Parathyroid adenoma (tissue), 2 donors: Measurements from ENCODE around the gene OR52R1.
"Not testable (repeated sequence)": the region's sequence is repeated elsewhere in the genome, so short reads cannot be mapped to it uniquely, and the experiment has no call there.

Experiments
- H2AFZ ChIP-seq: fragments of 300-600 bp; sonication (generic); one replicate; pipeline ENCODE4 v1.7.0; 2017; ENCODE audit warnings: antibody characterized with exemption, mild to moderate bottlenecking
- H3K27ac ChIP-seq: fragments of 300-600 bp; sonication (generic); one replicate; pipeline ENCODE4 v1.7.0; 2017
- H3K27me3 ChIP-seq: fragments of 300-600 bp; sonication (generic); one replicate; pipeline ENCODE4 v1.7.0; 2017; ENCODE audit warnings: low read length; ENCODE audit not compliant: control insufficient read depth, insufficient read depth
- H3K36me3 ChIP-seq: fragments of 300-600 bp; sonication (generic); one replicate; pipeline ENCODE4 v1.7.0; 2017; ENCODE audit warnings: low read length; ENCODE audit not compliant: control insufficient read depth, insufficient read depth
- H3K4me1 ChIP-seq: fragments of 300-600 bp; sonication (generic); one replicate; pipeline ENCODE4 v1.7.0; 2017; ENCODE audit warnings: control low read depth
- H3K4me2 ChIP-seq: fragments of 300-600 bp; sonication (generic); one replicate; pipeline ENCODE4 v1.7.0; 2017; ENCODE audit warnings: low read length
- H3K4me3 ChIP-seq: fragments of 300-600 bp; sonication (generic); one replicate; pipeline ENCODE4 v1.7.0; 2017; ENCODE audit warnings: low read depth, low read length
- H3K79me2 ChIP-seq: fragments of 300-600 bp; sonication (generic); one replicate; pipeline ENCODE4 v1.7.0; 2017; ENCODE audit warnings: control low read depth
- H3K9ac ChIP-seq: fragments of 300-600 bp; sonication (generic); one replicate; pipeline ENCODE4 v1.7.0; 2017; ENCODE audit warnings: mild to moderate bottlenecking
- H3K9me3 ChIP-seq: fragments of 300-600 bp; sonication (generic); one replicate; pipeline ENCODE4 v1.7.0; 2017; ENCODE audit warnings: low read length; ENCODE audit not compliant: control insufficient read depth
- TF ChIP-seq, protein P1 (sequence below): fragments of 300-600 bp; sonication (generic); IDR thresholded peaks from one replicate; pipeline ENCODE4 v1.7.0; 2017; ENCODE audit warnings: antibody characterized with exemption, mild to moderate bottlenecking
- donor health status: primary hyperparathyroidism.

OR52R1 gene

DNA sequence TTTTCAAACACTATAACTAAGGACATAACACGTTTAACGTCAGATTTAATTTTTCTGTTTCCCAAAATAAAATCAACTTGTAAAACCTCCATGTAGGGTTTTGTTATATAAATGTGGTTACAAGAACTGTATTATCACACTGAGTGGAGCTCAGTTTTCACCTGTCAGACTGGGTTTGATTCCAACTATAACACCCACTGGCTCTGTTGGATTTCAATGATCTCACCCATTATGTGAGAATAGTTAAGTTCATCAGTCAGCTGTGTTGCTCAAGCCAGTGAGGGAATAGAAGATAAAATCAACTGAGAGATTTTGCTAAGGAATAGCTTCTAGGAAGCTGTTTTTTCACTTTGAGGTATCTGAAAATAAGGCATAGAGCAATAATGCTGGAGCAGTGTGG lies 5.1 kb upstream of the OR52R1 start:
- Histone ChIP-seq H3K9ac (no peak overlapping the region), H3K36me3 (no peaks in the 10 kb centered on the region), H3K9me3 (no peaks in the 10 kb centered on the region), H3K27me3 (no peaks in the 10 kb centered on the region), H3K4me2 (no peak overlapping the region), H3K79me2 (no peaks in the 10 kb centered on the region), H3K27ac (no peak overlapping the region), H2AFZ (no peak overlapping the region), H3K4me1 (no peaks in the 10 kb centered on the region), H3K4me3 (no peak overlapping the region)
- TF ChIP-seq, protein P1, sequence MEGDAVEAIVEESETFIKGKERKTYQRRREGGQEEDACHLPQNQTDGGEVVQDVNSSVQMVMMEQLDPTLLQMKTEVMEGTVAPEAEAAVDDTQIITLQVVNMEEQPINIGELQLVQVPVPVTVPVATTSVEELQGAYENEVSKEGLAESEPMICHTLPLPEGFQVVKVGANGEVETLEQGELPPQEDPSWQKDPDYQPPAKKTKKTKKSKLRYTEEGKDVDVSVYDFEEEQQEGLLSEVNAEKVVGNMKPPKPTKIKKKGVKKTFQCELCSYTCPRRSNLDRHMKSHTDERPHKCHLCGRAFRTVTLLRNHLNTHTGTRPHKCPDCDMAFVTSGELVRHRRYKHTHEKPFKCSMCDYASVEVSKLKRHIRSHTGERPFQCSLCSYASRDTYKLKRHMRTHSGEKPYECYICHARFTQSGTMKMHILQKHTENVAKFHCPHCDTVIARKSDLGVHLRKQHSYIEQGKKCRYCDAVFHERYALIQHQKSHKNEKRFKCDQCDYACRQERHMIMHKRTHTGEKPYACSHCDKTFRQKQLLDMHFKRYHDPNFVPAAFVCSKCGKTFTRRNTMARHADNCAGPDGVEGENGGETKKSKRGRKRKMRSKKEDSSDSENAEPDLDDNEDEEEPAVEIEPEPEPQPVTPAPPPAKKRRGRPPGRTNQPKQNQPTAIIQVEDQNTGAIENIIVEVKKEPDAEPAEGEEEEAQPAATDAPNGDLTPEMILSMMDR = no peak

DNA sequence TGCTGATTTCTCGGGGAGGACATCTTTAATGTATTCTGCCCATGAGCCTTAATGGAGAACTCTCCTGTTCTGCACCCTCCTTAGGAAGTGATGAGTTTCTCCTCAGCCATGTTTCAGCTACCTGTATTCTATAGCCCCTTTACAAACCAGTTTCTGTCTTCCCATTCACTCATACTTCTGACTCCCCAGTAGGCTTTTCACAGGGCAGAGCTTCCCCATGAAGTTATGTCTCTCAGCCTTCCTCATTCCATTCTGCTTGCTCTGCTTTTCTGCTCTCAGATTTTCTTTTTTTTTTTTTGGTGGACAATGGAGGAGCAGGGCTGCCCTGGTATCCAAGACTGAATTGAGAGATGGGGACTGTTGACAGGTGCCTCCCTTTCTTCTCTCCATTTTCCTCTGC lies 4.3 kb upstream of the OR52R1 start:
- no peak overlapping the region for H3K4me3 ChIP-seq
- TF ChIP-seq, protein P1 = no peak

DNA sequence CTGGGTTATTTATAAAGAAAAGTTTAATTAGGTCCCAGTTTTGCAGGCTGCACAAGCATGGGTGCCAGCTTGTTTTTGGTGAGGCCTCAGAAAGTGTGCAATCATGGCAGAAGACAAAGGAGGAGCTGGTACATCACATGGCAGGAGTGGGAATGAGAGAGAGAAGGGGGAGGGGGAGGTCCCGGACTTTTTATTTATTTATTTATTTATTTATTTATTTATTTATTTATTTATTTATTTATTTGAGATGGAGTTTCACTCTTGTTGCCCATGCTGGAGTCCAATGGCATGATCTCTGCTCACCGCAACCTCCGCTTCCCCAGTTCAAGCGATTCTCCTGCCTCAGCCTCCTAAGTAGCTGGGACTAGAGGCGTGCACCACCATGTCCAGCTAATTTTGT lies 2.9 kb downstream of the OR52R1 start:
- not testable (repeated sequence) for H3K4me3 ChIP-seq, H3K79me2 ChIP-seq, H3K36me3 ChIP-seq, H3K4me2 ChIP-seq, H3K9ac ChIP-seq, H3K27ac ChIP-seq, H2AFZ ChIP-seq, H3K4me1 ChIP-seq, H3K9me3 ChIP-seq, H3K27me3 ChIP-seq

More for the DNA sequence above, 4.3 kb upstream of the OR52R1 start:
- H2AFZ ChIP-seq = no peak overlapping the region
- H3K9ac ChIP-seq = no peak overlapping the region
- H3K27ac ChIP-seq = no peak overlapping the region
- H3K79me2 ChIP-seq = no peaks in the 10 kb centered on the region
- no peaks in the 10 kb centered on the region for H3K27me3 ChIP-seq
- H3K4me1 ChIP-seq = no peaks in the 10 kb centered on the region
- no peaks in the 10 kb centered on the region for H3K36me3 ChIP-seq
- no peak overlapping the region for H3K4me2 ChIP-seq
- no peaks in the 10 kb centered on the region for H3K9me3 ChIP-seq

DNA sequence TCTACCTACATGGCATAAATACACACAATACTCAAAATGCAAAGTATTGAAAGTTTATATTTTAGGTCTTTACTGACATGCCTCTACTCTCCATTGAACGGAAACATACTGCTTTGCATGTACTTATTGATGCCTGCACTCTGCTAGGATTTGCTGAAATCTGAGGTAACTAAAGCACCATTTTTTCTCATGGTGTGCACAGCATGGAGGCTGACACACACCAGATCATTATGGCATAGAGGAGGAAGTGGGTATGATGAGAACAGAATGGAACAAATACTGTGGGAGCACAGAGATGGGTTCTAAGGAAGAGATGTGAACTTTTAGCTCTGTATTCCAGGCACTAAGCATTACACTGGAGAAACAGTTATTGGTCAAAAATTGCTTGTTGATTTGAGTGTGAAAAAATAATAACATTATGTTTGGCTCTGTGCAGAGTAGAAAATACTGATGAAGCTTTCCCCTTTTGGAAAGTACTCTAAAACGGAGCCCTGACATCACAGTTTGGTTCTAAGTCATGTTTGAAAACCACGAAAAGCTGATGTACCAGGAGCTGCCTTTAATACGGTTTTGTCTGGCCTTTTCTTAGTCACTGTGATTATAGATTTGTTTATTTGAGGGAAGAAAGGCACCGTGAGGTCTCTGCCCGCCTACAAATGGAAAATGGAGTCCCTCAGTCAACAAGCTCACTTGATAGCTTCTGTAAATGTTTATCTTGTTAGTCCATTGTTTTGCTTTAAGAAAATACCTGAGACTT lies 5.6 kb downstream of the OR52R1 start:
- TF ChIP-seq, protein P1 = no peak
- Histone ChIP-seq H2AFZ (no peak overlapping the region), H3K27me3 (no peaks in the 10 kb centered on the region), H3K4me2 (no peak overlapping the region), H3K4me3 (no peak overlapping the region), H3K27ac (no peak overlapping the region), H3K9ac (no peak overlapping the region), H3K79me2 (no peaks in the 10 kb centered on the region), H3K36me3 (no peaks in the 10 kb centered on the region), H3K4me1 (no peaks in the 10 kb centered on the region), H3K9me3 (no peaks in the 10 kb centered on the region)

DNA sequence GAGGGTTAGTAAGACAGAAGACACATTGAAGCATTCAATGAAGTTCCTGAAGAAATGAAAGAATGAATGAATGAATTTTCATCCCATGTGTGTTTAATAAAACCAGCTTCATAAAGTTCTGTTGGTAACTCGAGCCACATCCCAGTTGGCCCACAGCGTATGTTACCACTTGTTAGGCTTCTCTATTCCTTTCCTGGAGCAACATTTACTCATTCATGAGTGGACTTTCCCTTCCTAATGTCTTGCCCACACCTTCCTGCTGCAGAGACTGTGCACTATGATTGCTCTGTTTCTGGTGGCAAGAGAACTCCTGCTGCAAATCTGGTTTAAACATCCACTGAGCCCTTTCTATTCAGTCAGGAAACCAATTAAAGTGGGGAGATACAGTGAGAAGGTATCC lies 7.0 kb downstream of the OR52R1 start:
- Histone ChIP-seq H2AFZ (no peak overlapping the region), H3K27me3 (no peaks in the 10 kb centered on the region), H3K4me1 (no peaks in the 10 kb centered on the region), H3K79me2 (no peaks in the 10 kb centered on the region), H3K4me2 (no peak overlapping the region), H3K4me3 (no peak overlapping the region), H3K9me3 (no peaks in the 10 kb centered on the region), H3K27ac (no peak overlapping the region), H3K36me3 (no peaks in the 10 kb centered on the region), H3K9ac (no peak overlapping the region)
- TF ChIP-seq, protein P1 = no peak
